H9 (cell line): ENCODE data around the gene TGFBR3L. TPM values are rescaled to one million over a fixed set of nuclear protein-coding genes. Genes with fewer than 3 reads are reported as not detected.

Experiments used
- DNase-seq: peaks from one replicate; pipeline ENCODE4 v3.0.0-alpha.2; 2017
- H2AFZ ChIP-seq: one replicate; pipeline ENCODE4 v1.6.1; 2013; ENCODE audit warnings: mild to moderate bottlenecking, low read length, control low read depth, moderate library complexity
- H2AK5ac ChIP-seq: 2 replicates; pipeline ENCODE4 v1.6.1; 2013; ENCODE audit warnings: low read length, control low read depth, mixed read lengths; ENCODE audit not compliant: insufficient read length
- H2BK120ac ChIP-seq: one replicate; pipeline ENCODE4 v1.6.1; 2013; ENCODE audit warnings: low read depth, mild to moderate bottlenecking, low read length, control low read depth, inconsistent platforms; ENCODE audit not compliant: poor library complexity, severe bottlenecking
- H2BK12ac ChIP-seq: 2 replicates; pipeline ENCODE4 v1.6.1; 2013; ENCODE audit warnings: low read length, control low read depth, mixed read lengths, low read depth; ENCODE audit not compliant: insufficient read length
- H2BK15ac ChIP-seq: 2 replicates; pipeline ENCODE4 v1.6.1; 2013; ENCODE audit warnings: low read depth, low read length, control low read depth
- H2BK20ac ChIP-seq: one replicate; pipeline ENCODE4 v1.6.1; 2013; ENCODE audit warnings: low read depth, mild to moderate bottlenecking, low read length, control low read depth, inconsistent platforms; ENCODE audit not compliant: poor library complexity, severe bottlenecking
- H2BK5ac ChIP-seq: 2 replicates; pipeline ENCODE4 v1.6.1; 2013; ENCODE audit warnings: low read length, control low read depth, mixed read lengths; ENCODE audit not compliant: insufficient read length
- H3K14ac ChIP-seq: 2 replicates; pipeline ENCODE4 v1.6.1; 2013; ENCODE audit warnings: low read length, control low read depth; ENCODE audit not compliant: insufficient read depth
- H3K18ac ChIP-seq: 2 replicates; pipeline ENCODE4 v1.6.1; 2013; ENCODE audit warnings: low read depth, mild to moderate bottlenecking, mixed read lengths, low read length, control low read depth; ENCODE audit not compliant: insufficient read length
- H3K23ac ChIP-seq: 2 replicates; pipeline ENCODE4 v1.6.1; 2013; ENCODE audit warnings: low read length, control low read depth, mixed read lengths, low read depth; ENCODE audit not compliant: insufficient read length
- H3K23me2 ChIP-seq: 2 replicates; pipeline ENCODE4 v1.6.1; 2013; ENCODE audit warnings: low read depth, mild to moderate bottlenecking, mixed read lengths, low read length, control low read depth; ENCODE audit not compliant: insufficient read length, poor library complexity, severe bottlenecking
- H3K27ac ChIP-seq: 2 replicates; pipeline ENCODE4 v1.5.1; 2013; ENCODE audit warnings: low read length, control low read depth, mixed read lengths, low read depth; ENCODE audit not compliant: insufficient read length
- H3K27me3 ChIP-seq: 2 replicates; pipeline ENCODE4 v1.6.1; 2013; ENCODE audit warnings: low read length, control low read depth, inconsistent platforms; ENCODE audit not compliant: insufficient read depth
- H3K4ac ChIP-seq: 2 replicates; pipeline ENCODE4 v1.6.1; 2013; ENCODE audit warnings: low read depth, mild to moderate bottlenecking, control low read depth, inconsistent platforms, low read length, moderate library complexity
- H3K4me1 ChIP-seq: 2 replicates; pipeline ENCODE4 v1.6.1; 2013; ENCODE audit warnings: low read length, control low read depth, inconsistent platforms; ENCODE audit not compliant: insufficient read depth
- H3K4me2 ChIP-seq: 2 replicates; pipeline ENCODE4 v1.6.1; 2013; ENCODE audit warnings: low read length, control low read depth, mixed read lengths; ENCODE audit not compliant: insufficient read length, insufficient read depth
- H3K56ac ChIP-seq: 2 replicates; pipeline ENCODE4 v1.6.1; 2013; ENCODE audit warnings: low read depth, mild to moderate bottlenecking, mixed read lengths, low read length, control low read depth; ENCODE audit not compliant: insufficient read length
- H3K79me1 ChIP-seq: 2 replicates; pipeline ENCODE4 v1.6.1; 2013; ENCODE audit warnings: low read depth, mild to moderate bottlenecking, moderate library complexity, low read length, control low read depth, inconsistent platforms; ENCODE audit not compliant: insufficient read depth, poor library complexity, severe bottlenecking
- H3K79me2 ChIP-seq: 2 replicates; pipeline ENCODE4 v1.6.1; 2013; ENCODE audit warnings: low read length, control low read depth, inconsistent platforms; ENCODE audit not compliant: insufficient read depth
- H3K9ac ChIP-seq: 2 replicates; pipeline ENCODE4 v1.6.1; 2013; ENCODE audit warnings: low read length, control low read depth, mixed read lengths; ENCODE audit not compliant: insufficient read length; ENCODE audit errors: extremely low read depth
- H3K9me3 ChIP-seq: one replicate; pipeline ENCODE4 v1.6.1; 2013; ENCODE audit warnings: low read depth, low read length, inconsistent platforms; ENCODE audit not compliant: control insufficient read depth
- H3T11ph ChIP-seq: one replicate; pipeline ENCODE4 v1.6.1; 2013; ENCODE audit warnings: mild to moderate bottlenecking, low read length, control low read depth, inconsistent platforms
- H4K20me1 ChIP-seq: one replicate; pipeline ENCODE4 v1.6.1; 2013; ENCODE audit not compliant: control insufficient read depth, insufficient read length, insufficient read depth
- H4K5ac ChIP-seq: 2 replicates; pipeline ENCODE4 v1.6.1; 2013; ENCODE audit warnings: low read depth, mild to moderate bottlenecking, mixed read lengths, low read length, control low read depth; ENCODE audit not compliant: insufficient read length
- H4K8ac ChIP-seq: replicated peaks from 2 replicates; pipeline ENCODE4 v1.6.1; 2013; ENCODE audit warnings: low read length, control low read depth, mixed read lengths, low read depth; ENCODE audit not compliant: insufficient read length
- H4K91ac ChIP-seq: 2 replicates; pipeline ENCODE4 v1.6.1; 2013; ENCODE audit warnings: low read depth, mild to moderate bottlenecking, moderate library complexity, mixed read lengths, low read length, control low read depth; ENCODE audit not compliant: insufficient read length
- H3K27ac Mint-ChIP-seq, 3 experiments: 2 replicates in 2 of 3; 3 replicates in 1 of 3; pipeline ENCODE4 v1.8.0; 2020 to 2021; ENCODE audit warnings: mixed read lengths in 3 of 3, mild to moderate bottlenecking in 1 of 3, moderate library complexity in 1 of 3
- H3K27me3 Mint-ChIP-seq: 2 replicates; pipeline ENCODE4 v1.8.0; 2021; ENCODE audit warnings: low read depth, mild to moderate bottlenecking, moderate library complexity, mixed read lengths
- H3K36me3 Mint-ChIP-seq, 3 experiments: 2 replicates in 2 of 3; 3 replicates in 1 of 3; pipeline ENCODE4 v1.8.0; 2020 to 2021; ENCODE audit warnings: low read depth in 3 of 3, mixed read lengths in 3 of 3; ENCODE audit not compliant: insufficient read depth in 1 of 3
- H3K4me1 Mint-ChIP-seq, 2 experiments: 2 replicates each; pipeline ENCODE4 v1.8.0; 2020; ENCODE audit warnings: mixed read lengths in 2 of 2
- H3K4me3 Mint-ChIP-seq, 2 experiments: 2 replicates in 1 of 2; 3 replicates in 1 of 2; pipeline ENCODE4 v1.8.0; 2020 to 2021; ENCODE audit warnings: mild to moderate bottlenecking in 2 of 2, mixed read lengths in 2 of 2, moderate library complexity in 1 of 2
- H3K9me3 Mint-ChIP-seq, 2 experiments: 2 replicates in 1 of 2; 3 replicates in 1 of 2; pipeline ENCODE4 v1.8.0; 2020; ENCODE audit warnings: mild to moderate bottlenecking in 2 of 2, mixed read lengths in 2 of 2, moderate library complexity in 1 of 2
- WGBS: extraction: QIAGEN DNeasy Blood & Tissue Kit; methylation state at CpG from one replicate; pipeline ENCODE4 v1.1.7; 2013; ENCODE audit warnings: missing lambda C conversion rate, low lambda C conversion rate, mixed read lengths; ENCODE audit not compliant: insufficient read length; ENCODE audit errors: extremely low coverage; 5-methylcytosine and 5-hydroxymethylcytosine counted together
- total RNA-seq: library from RNA; stranded (reverse); gene quantifications from 2 replicates; pipeline ENCODE4 v1.2.1, GENCODE V29; 2021
- TF ChIP-seq, protein P1 (sequence below): fragments of 200-600 bp; sonication (generic); conservative IDR thresholded peaks from 3 replicates; pipeline ENCODE4 v1.8.0; 2021; ENCODE audit warnings: antibody characterized with exemption, mild to moderate bottlenecking

TGFBR3L gene
- total RNA-seq, 1 experiment from 2014 or later, result 5.5 TPM

DNA sequence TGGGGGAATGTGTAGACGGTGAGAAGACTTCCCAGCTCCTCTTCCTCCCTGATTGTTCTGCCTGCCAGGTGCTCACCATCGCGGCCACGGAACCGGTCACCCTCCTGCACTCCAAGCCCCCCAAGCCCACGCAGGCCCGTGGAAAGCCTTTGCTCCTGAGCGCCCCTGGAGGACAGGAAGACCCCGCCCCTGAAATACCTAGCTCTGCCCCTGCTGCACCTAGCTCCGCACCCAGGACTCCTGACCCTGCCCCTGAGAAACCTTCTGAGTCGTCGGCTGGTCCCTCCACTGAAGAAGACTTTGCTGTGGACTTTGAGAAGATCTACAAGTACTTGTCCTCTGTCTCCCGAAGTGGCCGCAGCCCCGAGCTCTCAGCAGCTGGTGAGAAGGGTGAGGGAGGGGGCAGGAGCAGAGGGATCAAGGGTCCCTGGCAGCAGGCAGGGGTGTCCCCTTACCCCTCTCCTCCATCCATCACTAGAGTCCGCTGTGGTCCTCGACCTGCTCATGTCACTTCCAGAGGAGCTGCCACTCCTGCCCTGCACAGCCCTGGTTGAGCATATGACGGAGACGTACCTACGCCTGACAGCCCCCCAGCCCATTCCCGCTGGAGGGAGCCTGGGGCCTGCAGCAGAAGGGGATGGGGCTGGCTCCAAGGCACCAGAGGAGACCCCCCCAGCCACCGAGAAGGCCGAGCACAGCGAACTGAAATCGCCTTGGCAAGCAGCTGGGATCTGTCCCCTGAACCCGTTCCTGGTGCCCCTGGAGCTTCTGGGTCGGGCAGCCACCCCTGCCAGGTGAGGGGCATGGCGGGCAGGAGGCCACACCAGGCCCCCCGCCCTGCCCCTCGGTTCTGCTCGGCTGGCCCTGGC, 7.6 kb downstream of the TGFBR3L start:
- Histone ChIP-seq H2BK12ac (no peak overlapping the region), H3K23me2 (peaks cover 11% of the 10 kb centered on the region), H3K4me1 (0 out of 2 replicates have a peak, but pooled peaks cover 4% of the 10 kb centered on the region), H4K8ac (no peak overlapping the region), H3K14ac (no peak overlapping the region), H2BK15ac (no peak overlapping the region), H3K27ac (no peak overlapping the region), H3K4ac (no peak overlapping the region), H3K9ac (no peak overlapping the region), H2BK120ac (no peak overlapping the region), H4K91ac (no peak overlapping the region), H3T11ph (no peak overlapping the region), H3K27me3 (peaks cover 3% of the 10 kb centered on the region; the same call in 1 of the 2 replicates), H3K4me2 (no peak overlapping the region), H2AK5ac (no peak overlapping the region), H3K9me3 (no peaks in the 10 kb centered on the region), H3K79me1 (no peaks in the 10 kb centered on the region), H4K20me1 (no peaks in the 10 kb centered on the region), H2BK5ac (no peak overlapping the region), H2BK20ac (no peak overlapping the region), H3K56ac (no peak overlapping the region), H4K5ac (no peak overlapping the region), H3K79me2 (no peaks in the 10 kb centered on the region), H3K23ac (no peak overlapping the region), H3K18ac (no peak overlapping the region), H2AFZ (no peak overlapping the region)
- TF ChIP-seq, protein P1, sequence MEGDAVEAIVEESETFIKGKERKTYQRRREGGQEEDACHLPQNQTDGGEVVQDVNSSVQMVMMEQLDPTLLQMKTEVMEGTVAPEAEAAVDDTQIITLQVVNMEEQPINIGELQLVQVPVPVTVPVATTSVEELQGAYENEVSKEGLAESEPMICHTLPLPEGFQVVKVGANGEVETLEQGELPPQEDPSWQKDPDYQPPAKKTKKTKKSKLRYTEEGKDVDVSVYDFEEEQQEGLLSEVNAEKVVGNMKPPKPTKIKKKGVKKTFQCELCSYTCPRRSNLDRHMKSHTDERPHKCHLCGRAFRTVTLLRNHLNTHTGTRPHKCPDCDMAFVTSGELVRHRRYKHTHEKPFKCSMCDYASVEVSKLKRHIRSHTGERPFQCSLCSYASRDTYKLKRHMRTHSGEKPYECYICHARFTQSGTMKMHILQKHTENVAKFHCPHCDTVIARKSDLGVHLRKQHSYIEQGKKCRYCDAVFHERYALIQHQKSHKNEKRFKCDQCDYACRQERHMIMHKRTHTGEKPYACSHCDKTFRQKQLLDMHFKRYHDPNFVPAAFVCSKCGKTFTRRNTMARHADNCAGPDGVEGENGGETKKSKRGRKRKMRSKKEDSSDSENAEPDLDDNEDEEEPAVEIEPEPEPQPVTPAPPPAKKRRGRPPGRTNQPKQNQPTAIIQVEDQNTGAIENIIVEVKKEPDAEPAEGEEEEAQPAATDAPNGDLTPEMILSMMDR, result peak; percentile 26; the same call in 1 of the 3 replicates
- no peak overlapping the region for H3K27ac Mint-ChIP-seq
- H3K4me1 Mint-ChIP-seq, result peaks cover 20 to 25% of the 10 kb centered on the region in 2 experiments
- DNase-seq, result no peak
- no CpG with 5 or more reads among the region's 31 CpGs for WGBS
- H3K9me3 Mint-ChIP-seq, result no peaks in the 10 kb centered on the region; a peak in 1 of 5 replicates
- peak overlapping the region in 1 of 2 experiments; percentile 55; a peak in 1 of 5 replicates for H3K4me3 Mint-ChIP-seq
- H3K36me3 Mint-ChIP-seq, result peaks cover 7 to 16% (median 12%) of the 10 kb centered on the region in 3 experiments; a peak in 5 of 7 replicates
- peaks cover 24% of the 10 kb centered on the region for H3K27me3 Mint-ChIP-seq
